Thymus (tissue), 11 donors: ENCODE results near the gene NUDT3. TPM values are rescaled to one million over a fixed set of nuclear protein-coding genes. Genes with fewer than 3 reads are reported as not detected.

Source experiments
- DNase-seq, 9 donors: peaks; one replicate each; pipeline ENCODE4 v3.0.0-alpha.2; 2013; ENCODE audit warnings: low spot score in 9 of 9, low read depth in 6 of 9, missing footprints in 1 of 9
- H3K27ac ChIP-seq, 2 donors: one replicate each; pipeline ENCODE4 v1.5.1; 2013; ENCODE audit warnings: control low read depth in 1 of 2, low read depth in 1 of 2, low read length in 1 of 2, mild to moderate bottlenecking in 1 of 2, moderate library complexity in 1 of 2
- H3K27me3 ChIP-seq, 2 donors: one replicate each; pipeline ENCODE4 v1.5.1; 2013; ENCODE audit warnings: low read length in 1 of 2; ENCODE audit not compliant: control insufficient read depth in 2 of 2, insufficient read depth in 1 of 2
- H3K36me3 ChIP-seq, 2 donors: one replicate each; pipeline ENCODE4 v1.5.1; 2013; ENCODE audit warnings: low read length in 1 of 2, mild to moderate bottlenecking in 1 of 2, moderate library complexity in 1 of 2; ENCODE audit not compliant: control insufficient read depth in 2 of 2, insufficient read depth in 2 of 2
- H3K4me1 ChIP-seq, 2 donors: one replicate each; pipeline ENCODE4 v1.5.1; 2013; ENCODE audit warnings: low read length in 2 of 2; ENCODE audit not compliant: control insufficient read depth in 2 of 2, insufficient read depth in 2 of 2
- H3K4me3 ChIP-seq, 2 donors: one replicate each; pipeline ENCODE4 v1.5.1; 2013; ENCODE audit warnings: low read length in 2 of 2, control low read depth in 1 of 2, mild to moderate bottlenecking in 1 of 2
- H3K9me3 ChIP-seq, 2 donors: one replicate each; pipeline ENCODE4 v1.5.1; 2013; ENCODE audit warnings: low read length in 1 of 2, mild to moderate bottlenecking in 1 of 2; ENCODE audit not compliant: control insufficient read depth in 2 of 2, insufficient read depth in 1 of 2
- WGBS: extraction: QIAGEN DNeasy Blood & Tissue Kit; methylation state at CpG from one replicate; pipeline ENCODE4 v1.1.7; 2013; 5-methylcytosine and 5-hydroxymethylcytosine counted together
- polyA plus RNA-seq: library from polyadenylated mRNA; stranded (reverse); fragments of 200-250 nt; gene quantifications from one replicate; pipeline ENCODE4 v1.2.3, GENCODE V29; 2013
- total RNA-seq: library from RNA; stranded (reverse); fragments of 120-200 nt; gene quantifications from one replicate; pipeline ENCODE4 v1.2.4, GENCODE V29; 2013
- donor health status: healthy.

Gene NUDT3
- total and polyA plus RNA-seq, 2 donors = 9.7 to 12.7 TPM

DNA sequence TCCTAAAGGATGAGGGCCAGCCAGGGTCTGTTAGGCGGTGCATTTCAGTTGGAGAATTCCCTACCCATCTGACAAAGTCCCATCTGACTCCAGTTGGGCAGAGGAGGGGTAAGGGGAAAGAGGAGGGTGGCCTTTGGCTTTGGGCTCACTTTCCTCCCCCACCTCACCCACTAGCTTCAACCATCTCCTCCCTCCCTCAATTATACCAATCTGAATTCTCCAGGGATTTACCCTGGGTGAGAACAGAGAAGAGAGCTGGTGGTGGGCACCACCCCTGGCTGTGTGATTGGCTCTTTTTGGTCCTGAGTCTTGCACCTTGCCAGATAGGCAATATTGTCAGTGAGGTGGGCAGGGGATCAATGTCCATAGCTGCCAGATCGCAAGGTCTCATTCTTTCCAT lies 152.6 kb downstream of the NUDT3 start:
- peaks cover 22 to 59% of the 10 kb centered on the region in 2 donors for H3K4me1 ChIP-seq
- H3K36me3 ChIP-seq = peaks cover 49 to 60% of the 10 kb centered on the region in 2 donors
- no peak overlapping the region for H3K27ac ChIP-seq
- DNase-seq = no peak
- WGBS = 95% methylated on average over 2 of the region's 2 CpGs
- H3K9me3 ChIP-seq = no peaks in the 10 kb centered on the region
- no peak overlapping the region for H3K4me3 ChIP-seq
- no peaks in the 10 kb centered on the region for H3K27me3 ChIP-seq

DNA sequence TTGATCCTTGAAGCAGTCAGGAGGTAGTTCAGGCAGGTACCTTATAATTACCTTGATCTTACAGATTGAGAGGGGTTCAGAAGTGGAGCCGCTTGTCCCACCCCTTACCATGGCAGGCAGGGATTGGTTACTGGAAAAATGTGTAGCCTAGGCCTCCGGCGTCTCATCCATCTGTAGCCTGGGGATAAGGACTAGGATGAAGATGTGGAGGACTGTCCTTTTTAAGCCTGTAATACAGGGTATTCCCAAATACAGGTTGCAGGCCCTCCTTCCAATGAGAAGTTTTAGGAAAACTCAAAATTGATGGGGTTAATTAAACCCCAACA lies 153.0 kb downstream of the NUDT3 start:
- Histone ChIP-seq H3K27me3 (no peaks in the 10 kb centered on the region), H3K27ac (no peak overlapping the region), H3K36me3 (peaks cover 45 to 57% of the 10 kb centered on the region in 2 donors), H3K4me1 (peaks cover 22 to 62% of the 10 kb centered on the region in 2 donors), H3K9me3 (no peaks in the 10 kb centered on the region), H3K4me3 (peak overlapping the region in 1 of 2 donors; percentile 97)
- WGBS = 96% methylated on average over 3 of the region's 3 CpGs
- DNase-seq = no peak

DNA sequence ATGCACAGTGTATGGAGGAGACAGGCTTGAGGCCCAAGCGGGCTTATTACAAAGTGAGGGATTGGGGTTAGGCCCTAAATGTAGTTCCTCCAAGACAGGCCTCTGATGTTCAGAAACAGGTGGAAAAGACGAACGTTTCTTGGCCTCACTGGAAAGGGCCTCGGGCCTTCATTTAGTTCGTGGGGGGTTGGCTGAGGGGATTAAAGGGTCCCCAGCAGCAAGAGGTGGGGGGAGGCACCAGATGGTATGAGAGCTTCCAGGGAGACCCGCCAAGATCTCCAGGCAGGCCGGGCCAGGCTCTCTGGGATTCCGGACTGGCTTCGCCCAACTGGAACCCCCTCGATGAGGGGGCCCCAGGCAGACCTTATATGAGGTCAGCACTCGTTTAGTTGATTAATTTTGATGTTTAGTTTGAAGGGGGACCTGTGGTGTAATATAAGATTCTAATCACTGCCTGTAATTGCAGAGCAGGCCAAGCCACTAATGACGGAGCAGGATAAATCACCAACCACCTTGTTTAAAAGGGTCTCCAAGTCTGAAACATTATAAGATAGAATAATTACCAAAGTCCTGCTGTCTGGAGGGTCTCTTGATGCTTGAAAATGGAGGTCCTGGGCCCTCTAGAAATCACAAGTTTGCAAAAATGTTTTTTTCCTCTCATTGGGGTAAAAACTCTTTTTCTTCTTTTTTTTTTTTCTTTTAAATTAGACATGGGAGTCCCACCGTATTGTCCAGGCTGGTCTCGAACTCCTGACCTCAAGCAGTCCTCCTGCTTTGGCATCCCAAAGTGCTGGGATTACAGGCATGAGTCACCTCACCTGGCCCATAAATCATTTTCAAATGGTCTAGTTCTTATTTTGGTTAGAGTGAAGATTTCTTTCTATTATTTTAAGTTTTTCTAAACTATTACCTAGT lies 153.6 kb downstream of the NUDT3 start:
- H3K4me3 ChIP-seq = peak overlapping the region; percentile 70 to 97
- no peaks in the 10 kb centered on the region for H3K9me3 ChIP-seq
- peaks cover 40 to 51% of the 10 kb centered on the region in 2 donors for H3K36me3 ChIP-seq
- DNase-seq = no peak
- H3K27me3 ChIP-seq = no peaks in the 10 kb centered on the region
- WGBS = 62% methylated on average over 14 of the region's 14 CpGs
- H3K27ac ChIP-seq = peak overlapping the region; percentile 18 to 67
- peaks cover 22 to 62% of the 10 kb centered on the region in 2 donors for H3K4me1 ChIP-seq

DNA sequence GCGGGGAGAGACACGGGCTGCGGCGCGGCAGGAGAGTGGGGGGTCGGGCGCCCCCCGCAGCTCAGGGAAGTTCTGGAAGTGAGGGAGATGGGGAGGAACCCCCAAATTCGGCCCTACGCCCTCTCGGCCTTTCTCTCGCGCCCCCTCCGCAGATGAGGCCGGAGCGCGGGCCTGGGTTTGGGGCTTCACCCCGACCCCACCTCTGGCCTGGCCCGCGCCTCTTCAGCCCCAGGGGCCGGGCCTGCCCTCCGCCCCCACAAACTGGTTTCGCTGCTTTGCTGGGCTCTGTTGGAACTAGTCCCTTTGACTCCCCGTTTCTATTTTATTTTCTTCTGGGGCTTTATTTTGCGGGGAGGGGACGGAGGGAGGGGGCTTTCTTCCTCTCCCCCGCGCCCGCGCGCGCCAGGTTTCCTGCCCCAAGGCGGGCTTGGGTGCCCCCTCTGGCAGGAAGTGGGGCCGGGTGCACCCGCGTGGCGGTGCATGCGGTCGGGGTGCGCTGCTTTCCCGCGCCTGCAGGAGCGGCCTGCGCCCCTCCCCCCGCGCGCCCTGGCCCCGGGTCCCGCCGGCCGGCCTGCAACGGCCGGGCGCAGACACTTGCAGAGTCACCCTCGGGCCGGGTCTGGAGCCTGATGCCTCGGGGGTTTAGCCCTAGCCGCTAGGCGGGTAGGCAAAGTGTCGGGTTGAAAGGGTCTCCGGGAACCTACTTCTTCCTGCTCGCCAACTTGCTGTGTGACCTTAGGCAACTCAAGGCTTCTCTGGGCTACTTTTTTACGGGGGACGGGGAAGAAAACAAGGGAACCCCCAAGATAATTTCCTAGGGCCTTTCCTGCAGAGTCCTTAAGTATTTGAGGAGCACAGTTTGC lies 154.5 kb downstream of the NUDT3 start:
- 1% methylated on average over 64 of the region's 64 CpGs for WGBS

GRCh38 chr6:34237316-34237721 lies 155.2 kb downstream of the NUDT3 start:
- DNase-seq = peak in 4 of 9 donors; percentile 13 to 64 (median 52)
- Histone ChIP-seq H3K4me3 (peak overlapping the region; percentile 70 to 97), H3K36me3 (peaks cover 27 to 36% of the 10 kb centered on the region in 2 donors), H3K27me3 (no peaks in the 10 kb centered on the region), H3K9me3 (no peaks in the 10 kb centered on the region), H3K27ac (peak overlapping the region; percentile 94 to 96), H3K4me1 (peaks cover 22 to 53% of the 10 kb centered on the region in 2 donors)
- under 1% methylated on average over 75 of the region's 78 CpGs for WGBS

More for the DNA sequence above, 154.5 kb downstream of the NUDT3 start:
- Histone ChIP-seq H3K36me3 (peaks cover 34 to 42% of the 10 kb centered on the region in 2 donors), H3K27me3 (no peaks in the 10 kb centered on the region), H3K27ac (peak overlapping the region; percentile 67 to 96), H3K4me1 (peaks cover 22 to 58% of the 10 kb centered on the region in 2 donors), H3K9me3 (no peaks in the 10 kb centered on the region), H3K4me3 (peak overlapping the region; percentile 70 to 97)
- peak in 7 of 9 donors; percentile 54 to 91 (median 75) for DNase-seq

DNA sequence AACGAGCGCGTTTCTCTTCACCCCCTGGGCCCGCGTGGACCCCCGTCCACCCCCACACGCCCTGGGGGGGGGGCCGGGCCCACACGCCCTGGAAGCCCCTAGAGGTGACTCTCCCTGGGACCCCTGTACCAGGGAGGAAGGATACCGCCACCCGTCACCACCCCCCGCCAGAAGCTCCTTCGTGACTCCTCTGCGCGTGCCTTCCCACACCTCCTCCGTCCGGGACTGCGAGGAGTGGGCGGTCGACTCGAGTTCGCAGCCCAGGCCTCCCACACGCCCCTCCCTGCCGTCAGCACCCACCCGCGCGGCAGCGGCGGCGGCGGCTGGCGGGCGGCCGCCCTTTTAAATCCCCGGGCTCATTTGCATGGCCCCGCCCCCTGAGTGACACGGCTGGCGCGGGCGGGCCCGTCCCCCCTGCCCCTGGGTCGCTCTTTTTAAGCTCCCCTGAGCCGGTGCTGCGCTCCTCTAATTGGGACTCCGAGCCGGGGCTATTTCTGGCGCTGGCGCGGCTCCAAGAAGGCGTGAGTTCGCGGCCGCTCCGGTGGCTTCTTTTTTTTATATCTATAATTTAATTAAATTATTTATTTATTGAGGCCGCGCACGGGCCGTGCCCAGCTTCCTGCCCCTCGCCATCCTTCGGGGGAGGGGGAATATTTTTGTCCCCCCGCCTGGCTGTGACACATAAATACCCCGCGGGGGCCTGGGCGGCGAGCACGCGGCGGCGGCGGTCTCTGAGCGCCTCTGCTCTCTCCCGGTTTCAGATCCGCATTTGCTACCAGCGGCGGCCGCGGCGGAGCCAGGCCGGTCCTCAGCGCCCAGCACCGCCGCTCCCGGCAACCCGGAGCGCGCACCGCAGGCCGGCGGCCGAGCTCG lies 155.8 kb downstream of the NUDT3 start, which contains the start of gene HMGA1:
Gene HMGA1 (plus strand): TSS at position 431 of the 873 bp plus-strand sequence. CDS start 3,908 bp downstream, outside the sequence.
- no peaks in the 10 kb centered on the region for H3K9me3 ChIP-seq
- no peaks in the 10 kb centered on the region for H3K27me3 ChIP-seq
- WGBS = under 1% methylated on average over 91 of the region's 91 CpGs
- peak within 1 kb of the TSS; percentile 94 to 97 for H3K27ac ChIP-seq
- DNase-seq = peak in 8 of 9 donors; percentile 78 to 97 (median 94)
- H3K4me1 ChIP-seq = peaks cover 22 to 49% of the 10 kb centered on the region in 2 donors
- H3K36me3 ChIP-seq = peaks cover 21 to 29% of the 10 kb centered on the region in 2 donors
- H3K4me3 ChIP-seq = peak within 1 kb of the TSS; percentile 70 to 97

GRCh38 chr6:34236131-34236442 lies 156.4 kb downstream of the NUDT3 start:
- Histone ChIP-seq H3K4me3 (peak overlapping the region; percentile 70 to 84), H3K27ac (peak overlapping the region; percentile 94 to 97), H3K4me1 (peaks cover 22 to 44% of the 10 kb centered on the region in 2 donors), H3K36me3 (peaks cover 15 to 24% of the 10 kb centered on the region in 2 donors), H3K27me3 (no peaks in the 10 kb centered on the region), H3K9me3 (no peaks in the 10 kb centered on the region)
- peak in 6 of 9 donors; percentile 44 to 82 (median 50) for DNase-seq
- 5% methylated on average over 13 of the region's 13 CpGs for WGBS
